ENCODE data around the gene LUZP2. TPM values are rescaled to one million over a fixed set of nuclear protein-coding genes. Genes with fewer than 3 reads are reported as not detected.
"Not testable (repeated sequence)": the region's sequence is repeated elsewhere in the genome, so short reads cannot be mapped to it uniquely, and the experiment has no call there.

LUZP2 gene
- total RNA-seq, 3 donors from 2014 or later: 1.6 to 5.6 (median 4.4) TPM

DNA sequence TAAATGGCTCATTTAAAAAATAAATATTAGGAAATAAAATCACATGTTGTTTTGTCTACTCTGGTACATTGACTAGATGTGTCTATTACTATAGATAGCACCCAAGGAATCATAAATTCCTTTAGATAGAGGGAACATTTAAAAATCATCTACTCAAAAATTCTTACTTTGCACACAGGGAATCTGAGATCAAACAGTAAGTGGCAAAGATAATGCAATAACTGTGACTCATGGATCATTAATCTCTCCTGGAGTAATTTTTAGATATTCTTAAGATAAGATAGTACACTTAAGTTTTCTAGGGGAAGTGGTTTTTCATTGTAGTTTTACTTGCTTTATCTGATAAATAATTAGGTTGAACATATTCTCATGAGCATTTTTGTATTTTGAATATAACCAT, 468.9 kb downstream of the LUZP2 start:
- intact Hi-C loops (cut with DNase I, micrococcal nuclease): no loop called here
- no peak overlapping the region for H3K4me3 ChIP-seq
- H3K36me3 ChIP-seq (ENCODE audit: low read depth): no peaks in the 10 kb centered on the region
- TF ChIP-seq, protein P1, sequence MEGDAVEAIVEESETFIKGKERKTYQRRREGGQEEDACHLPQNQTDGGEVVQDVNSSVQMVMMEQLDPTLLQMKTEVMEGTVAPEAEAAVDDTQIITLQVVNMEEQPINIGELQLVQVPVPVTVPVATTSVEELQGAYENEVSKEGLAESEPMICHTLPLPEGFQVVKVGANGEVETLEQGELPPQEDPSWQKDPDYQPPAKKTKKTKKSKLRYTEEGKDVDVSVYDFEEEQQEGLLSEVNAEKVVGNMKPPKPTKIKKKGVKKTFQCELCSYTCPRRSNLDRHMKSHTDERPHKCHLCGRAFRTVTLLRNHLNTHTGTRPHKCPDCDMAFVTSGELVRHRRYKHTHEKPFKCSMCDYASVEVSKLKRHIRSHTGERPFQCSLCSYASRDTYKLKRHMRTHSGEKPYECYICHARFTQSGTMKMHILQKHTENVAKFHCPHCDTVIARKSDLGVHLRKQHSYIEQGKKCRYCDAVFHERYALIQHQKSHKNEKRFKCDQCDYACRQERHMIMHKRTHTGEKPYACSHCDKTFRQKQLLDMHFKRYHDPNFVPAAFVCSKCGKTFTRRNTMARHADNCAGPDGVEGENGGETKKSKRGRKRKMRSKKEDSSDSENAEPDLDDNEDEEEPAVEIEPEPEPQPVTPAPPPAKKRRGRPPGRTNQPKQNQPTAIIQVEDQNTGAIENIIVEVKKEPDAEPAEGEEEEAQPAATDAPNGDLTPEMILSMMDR (IDR thresholded peaks at IDR 0.05): no peak
- no peak for DNase-seq
- H3K4me1 ChIP-seq (ENCODE audit: low read depth): no peaks in the 10 kb centered on the region
- H3K9me3 ChIP-seq: no peaks in the 10 kb centered on the region
- ATAC-seq: no peak

DNA sequence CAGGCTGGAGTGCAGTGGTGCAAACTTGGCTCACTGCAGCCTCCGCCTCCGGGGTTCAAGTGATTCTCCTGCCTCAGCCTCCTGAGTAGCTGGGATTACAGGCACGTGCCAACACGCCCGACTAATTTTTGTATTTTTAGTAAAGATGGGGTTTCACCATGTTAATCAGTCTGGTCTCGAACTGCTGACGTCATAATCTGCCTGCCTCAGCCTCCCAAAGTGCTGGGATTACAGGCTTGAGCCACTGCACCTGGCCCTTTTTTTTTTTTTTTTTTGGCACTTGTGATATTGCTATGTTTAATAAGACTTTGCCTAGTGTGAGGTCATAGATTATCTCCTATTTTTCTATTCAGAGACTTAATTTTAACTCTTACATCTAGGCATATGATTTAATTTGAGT, 497.1 kb downstream of the LUZP2 start:
- intact Hi-C loops (cut with DNase I, micrococcal nuclease); H3K4me3 ChIP-seq; ATAC-seq; H3K9me3 ChIP-seq; H3K4me1 ChIP-seq (ENCODE audit: low read depth); DNase-seq; H3K36me3 ChIP-seq (ENCODE audit: low read depth): not testable (repeated sequence)

- H3K4me3 ChIP-seq; H3K9me3 ChIP-seq; ATAC-seq; H3K4me1 ChIP-seq (ENCODE audit: low read depth); DNase-seq; intact Hi-C loops (cut with DNase I, micrococcal nuclease); H3K36me3 ChIP-seq (ENCODE audit: low read depth): not testable (repeated sequence)
Measured at GRCh38 chr11:24999929-25000328, 503.1 kb downstream of the LUZP2 start.

- DNase-seq: no peak
- intact Hi-C loops (cut with DNase I, micrococcal nuclease): no loop called here
Measured at GRCh38 chr11:25037431-25037830, 540.6 kb downstream of the LUZP2 start.

DNA sequence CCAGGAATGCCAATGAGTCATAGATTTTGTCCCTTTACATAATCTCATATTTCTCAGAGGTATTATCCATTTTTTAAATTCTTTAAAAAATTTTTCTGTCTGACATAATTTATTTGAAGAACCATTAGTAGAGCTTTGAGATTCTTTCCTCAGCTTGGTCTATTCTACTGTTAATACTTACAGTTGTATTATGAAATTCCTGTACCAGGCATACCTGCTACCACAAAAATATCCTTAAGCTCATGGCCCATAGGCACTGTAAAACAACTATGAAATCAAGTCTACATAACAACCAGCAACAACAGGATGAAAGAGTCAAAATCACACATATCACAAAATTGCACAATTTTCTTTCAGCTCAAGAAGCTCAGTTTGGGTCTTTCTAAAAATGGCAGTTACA, 541.3 kb downstream of the LUZP2 start:
- H3K4me3 ChIP-seq: no peak overlapping the region
- ATAC-seq (no peak), DNase-seq (no peak)
- intact Hi-C loops (cut with DNase I, micrococcal nuclease): no loop called here
- no peaks in the 10 kb centered on the region for H3K36me3 ChIP-seq (ENCODE audit: low read depth)
- TF ChIP-seq, protein P1 (IDR thresholded peaks at IDR 0.05): no peak
- no peaks in the 10 kb centered on the region for H3K9me3 ChIP-seq
- no peaks in the 10 kb centered on the region for H3K4me1 ChIP-seq (ENCODE audit: low read depth)

More at GRCh38 chr11:25037431-25037830, 540.6 kb downstream of the LUZP2 start:
- TF ChIP-seq, protein P1 (IDR thresholded peaks at IDR 0.05): no peak
- Histone ChIP-seq H3K4me1 (ENCODE audit: low read depth) (no peaks in the 10 kb centered on the region), H3K4me3 (no peak overlapping the region), H3K36me3 (ENCODE audit: low read depth) (no peaks in the 10 kb centered on the region), H3K9me3 (no peaks in the 10 kb centered on the region)
- no peak for ATAC-seq

DNA sequence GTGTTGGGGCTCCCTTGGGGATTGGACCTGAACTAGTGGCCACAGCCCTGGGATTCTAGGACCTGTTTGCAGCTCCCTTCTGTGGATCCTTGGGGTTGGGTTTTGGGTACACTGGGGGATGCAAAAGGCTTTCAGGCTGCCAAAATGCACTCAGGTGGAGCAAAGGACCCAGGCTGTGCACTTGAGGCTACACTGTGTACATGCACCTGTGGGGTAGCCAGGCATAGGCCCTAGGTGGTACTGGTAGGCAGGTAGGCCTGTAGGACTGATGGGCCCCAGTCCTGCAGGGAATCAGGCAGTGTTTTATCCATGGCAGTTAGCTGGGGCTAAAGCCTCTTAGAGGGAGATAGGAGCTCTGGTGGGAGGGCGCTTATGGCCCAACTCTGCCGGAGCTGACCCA, 542.3 kb downstream of the LUZP2 start:
- DNase-seq: no peak
- H3K4me3 ChIP-seq: no peak overlapping the region
- no peaks in the 10 kb centered on the region for H3K36me3 ChIP-seq (ENCODE audit: low read depth)
- H3K4me1 ChIP-seq (ENCODE audit: low read depth): no peaks in the 10 kb centered on the region
- intact Hi-C loops (cut with DNase I, micrococcal nuclease): no loop called here
- ATAC-seq: no peak
- H3K9me3 ChIP-seq: no peaks in the 10 kb centered on the region
- TF ChIP-seq, protein P1 (IDR thresholded peaks at IDR 0.05): no peak

- ATAC-seq: no peak
Measured at GRCh38 chr11:25048632-25049031, 551.8 kb downstream of the LUZP2 start.

More at GRCh38 chr11:25048632-25049031, 551.8 kb downstream of the LUZP2 start:
- Histone ChIP-seq H3K4me1 (ENCODE audit: low read depth) (no peaks in the 10 kb centered on the region), H3K4me3 (no peak overlapping the region), H3K9me3 (no peaks in the 10 kb centered on the region), H3K36me3 (ENCODE audit: low read depth) (no peaks in the 10 kb centered on the region)
- intact Hi-C loops (cut with DNase I, micrococcal nuclease): no loop called here
- TF ChIP-seq, protein P1 (IDR thresholded peaks at IDR 0.05): no peak
- no peak for DNase-seq
